ENCODE results near the gene UGT1A6. TPM values are rescaled to one million over a fixed set of nuclear protein-coding genes. Genes with fewer than 3 reads are reported as not detected.

Gene UGT1A6
- polyA plus RNA-seq, 1 of the 3 experiments (the other 2 are of a cell fraction): not detected

DNA sequence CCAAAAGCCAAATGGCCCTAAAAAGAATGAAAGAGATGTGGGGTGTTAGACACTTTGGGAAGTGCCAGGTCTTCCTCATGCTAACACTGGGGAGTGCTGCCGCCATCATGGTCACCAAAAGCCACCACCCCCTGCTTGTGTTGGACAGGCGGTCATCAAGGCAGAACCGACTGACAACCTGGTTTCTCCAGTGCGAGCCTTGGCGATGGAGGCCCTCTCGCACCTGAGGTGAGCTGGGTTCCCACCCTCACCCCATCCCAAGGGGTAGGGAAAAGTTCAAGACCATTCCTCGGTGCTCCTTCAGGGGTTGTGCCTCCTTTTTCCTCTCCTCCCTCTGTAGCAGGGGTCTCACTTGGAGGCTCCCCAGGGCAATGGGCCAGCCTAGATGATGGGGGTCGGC is 119.0 kb downstream of the UGT1A6 start:
- no peak overlapping the region for H3K27ac ChIP-seq (ENCODE audit: low read depth in 2 of 2, low read length in 1 of 2)
- TF ChIP-seq JUND (IDR thresholded peaks at IDR 0.05) (no peak), TAF1 (IDR thresholded peaks at IDR 0.05; ENCODE audit: borderline replicate concordance, low read depth, low read length) (no peak), RFX5 (IDR thresholded peaks at IDR 0.05; ENCODE audit: low read length) (no peak), GABPA (IDR thresholded peaks at IDR 0.05; ENCODE audit: low read depth) (no peak), IRF3 (IDR thresholded peaks at IDR 0.05; ENCODE audit: low read depth, low read length) (no peak), GATA2 (CRISPR knock-in tag; IDR thresholded peaks at IDR 0.05) (no peak), ELF1 (IDR thresholded peaks at IDR 0.05) (no peak), EP300 (IDR thresholded peaks at IDR 0.05; ENCODE audit: borderline replicate concordance in 1 of 2, low read depth in 1 of 2, low read length in 1 of 2) (no peak), RCOR1 (IDR thresholded peaks at IDR 0.05; ENCODE audit: low read length) (no peak), MXI1 (IDR thresholded peaks at IDR 0.05; ENCODE audit: low read depth, low read length) (no peak), SMC3 (IDR thresholded peaks at IDR 0.05; ENCODE audit: low read depth, low read length) (no peak), ZBTB33 (IDR thresholded peaks at IDR 0.05; ENCODE audit: borderline replicate concordance, low read depth) (no peak), NRF1 (IDR thresholded peaks at IDR 0.05; ENCODE audit: low read depth, low read length) (no peak), CTCF (IDR thresholded peaks at IDR 0.05) (no peak), MEF2A (IDR thresholded peaks at IDR 0.05; ENCODE audit: borderline replicate concordance, low read depth) (no peak)
- TF ChIP-seq, protein P1, sequence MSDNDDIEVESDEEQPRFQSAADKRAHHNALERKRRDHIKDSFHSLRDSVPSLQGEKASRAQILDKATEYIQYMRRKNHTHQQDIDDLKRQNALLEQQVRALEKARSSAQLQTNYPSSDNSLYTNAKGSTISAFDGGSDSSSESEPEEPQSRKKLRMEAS (IDR thresholded peaks at IDR 0.05; ENCODE audit: low read depth): no peak
- TF ChIP-seq, protein P2, sequence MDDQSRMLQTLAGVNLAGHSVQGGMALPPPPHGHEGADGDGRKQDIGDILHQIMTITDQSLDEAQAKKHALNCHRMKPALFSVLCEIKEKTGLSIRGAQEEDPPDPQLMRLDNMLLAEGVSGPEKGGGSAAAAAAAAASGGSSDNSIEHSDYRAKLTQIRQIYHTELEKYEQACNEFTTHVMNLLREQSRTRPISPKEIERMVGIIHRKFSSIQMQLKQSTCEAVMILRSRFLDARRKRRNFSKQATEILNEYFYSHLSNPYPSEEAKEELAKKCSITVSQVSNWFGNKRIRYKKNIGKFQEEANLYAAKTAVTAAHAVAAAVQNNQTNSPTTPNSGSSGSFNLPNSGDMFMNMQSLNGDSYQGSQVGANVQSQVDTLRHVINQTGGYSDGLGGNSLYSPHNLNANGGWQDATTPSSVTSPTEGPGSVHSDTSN (IDR thresholded peaks at IDR 0.05): no peak
- TF ChIP-seq, protein P3, sequence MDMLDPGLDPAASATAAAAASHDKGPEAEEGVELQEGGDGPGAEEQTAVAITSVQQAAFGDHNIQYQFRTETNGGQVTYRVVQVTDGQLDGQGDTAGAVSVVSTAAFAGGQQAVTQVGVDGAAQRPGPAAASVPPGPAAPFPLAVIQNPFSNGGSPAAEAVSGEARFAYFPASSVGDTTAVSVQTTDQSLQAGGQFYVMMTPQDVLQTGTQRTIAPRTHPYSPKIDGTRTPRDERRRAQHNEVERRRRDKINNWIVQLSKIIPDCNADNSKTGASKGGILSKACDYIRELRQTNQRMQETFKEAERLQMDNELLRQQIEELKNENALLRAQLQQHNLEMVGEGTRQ (IDR thresholded peaks at IDR 0.05; ENCODE audit: borderline replicate concordance, low read depth, low read length): no peak
- no peak for DNase-seq
- H4K20me1 ChIP-seq (ENCODE audit: insufficient read depth): no peaks in the 10 kb centered on the region
- WGBS (ENCODE audit: low lambda C conversion rate): 14% methylated on average over 1 of the region's 8 CpGs
- ChIA-PET CTCF (no interaction called here), POLR2A (no interaction called here)
- no peaks in the 10 kb centered on the region for H3K9me2 ChIP-seq
- H3K9me3 ChIP-seq: no peaks in the 10 kb centered on the region
- H3K4me1 ChIP-seq (ENCODE audit: control insufficient read depth in 1 of 2, insufficient read depth in 2 of 2, low read depth in 1 of 2, low read length in 1 of 2): peaks cover 0 to 3% of the 10 kb centered on the region in 2 experiments; a peak in 1 of 4 replicates
- no peaks in the 10 kb centered on the region for H3F3A ChIP-seq (replicated peaks; ENCODE audit: insufficient read depth)
- H2AFZ ChIP-seq (ENCODE audit: low read depth): no peak overlapping the region
- H3K4me2 ChIP-seq: no peak overlapping the region
- H3K4me3 ChIP-seq (ENCODE audit: low read depth in 2 of 2, low read length in 1 of 2): no peak overlapping the region
- no peaks in the 10 kb centered on the region; the same call in 1 of the 2 replicates for H3K27me3 ChIP-seq (ENCODE audit: insufficient read depth)
- no peaks in the 10 kb centered on the region for H3K79me2 ChIP-seq (ENCODE audit: insufficient read depth)
- no peak overlapping the region for H3K9ac ChIP-seq
- no peaks in the 10 kb centered on the region for H3K36me3 ChIP-seq (replicated peaks in 1 of 2; ENCODE audit: control insufficient read depth in 1 of 2, insufficient read depth in 2 of 2, low read length in 1 of 2)

Measured in SK-N-SH (cell line).